Panc1 (cell line): ENCODE results near the gene RPL27A.

ENCODE experiments used
- CTCF ChIP-seq: fragments of 450-650 bp; IDR thresholded peaks from 2 replicates; pipeline ENCODE4 v1.5.1; 2017; ENCODE audit warnings: mild to moderate bottlenecking
- POLR2AphosphoS5 ChIP-seq: IDR thresholded peaks from 2 replicates; pipeline ENCODE4 v1.6.1; 2012; ENCODE audit warnings: mild to moderate bottlenecking, low read depth, low read length, moderate library complexity
- REST ChIP-seq, 2 experiments: IDR thresholded peaks; 2 replicates each; pipeline ENCODE4 v1.6.1; 2011 to 2012; ENCODE audit warnings: low read depth in 2 of 2, control low read depth in 1 of 2, low read length in 1 of 2, mild to moderate bottlenecking in 1 of 2, moderate library complexity in 1 of 2; ENCODE audit not compliant: insufficient read depth in 1 of 2

- no peak for TF ChIP-seq CTCF
- TF ChIP-seq REST (IDR thresholded peaks at IDR 0.05; ENCODE audit: insufficient read depth in 1 of 2, low read depth in 2 of 2, low read length in 1 of 2): no peak
- TF ChIP-seq POLR2AphosphoS5: no peak
These were observed 38.4 kb downstream of the RPL27A start for GRCh38 chr11:8720868-8721608.
